HFF-Myc (cell line): ENCODE data around the gene CDKN1A.

Experiments
- DNase-seq: peaks from one replicate; pipeline ENCODE4 v3.0.0-alpha.2; 2011; ENCODE audit warnings: low read depth; ENCODE audit errors: extremely low read depth
- H3K4me3 ChIP-seq: replicated peaks from 2 replicates; pipeline ENCODE4 v1.5.1; 2011; ENCODE audit warnings: low read depth, mild to moderate bottlenecking, control low read depth, low read length
- TF ChIP-seq, protein P1 (sequence below): IDR thresholded peaks from 2 replicates; pipeline ENCODE4 v1.5.1; 2012; ENCODE audit warnings: mild to moderate bottlenecking, low read depth, low read length, control low read depth; ENCODE audit errors: missing control alignments

Gene CDKN1A

DNA sequence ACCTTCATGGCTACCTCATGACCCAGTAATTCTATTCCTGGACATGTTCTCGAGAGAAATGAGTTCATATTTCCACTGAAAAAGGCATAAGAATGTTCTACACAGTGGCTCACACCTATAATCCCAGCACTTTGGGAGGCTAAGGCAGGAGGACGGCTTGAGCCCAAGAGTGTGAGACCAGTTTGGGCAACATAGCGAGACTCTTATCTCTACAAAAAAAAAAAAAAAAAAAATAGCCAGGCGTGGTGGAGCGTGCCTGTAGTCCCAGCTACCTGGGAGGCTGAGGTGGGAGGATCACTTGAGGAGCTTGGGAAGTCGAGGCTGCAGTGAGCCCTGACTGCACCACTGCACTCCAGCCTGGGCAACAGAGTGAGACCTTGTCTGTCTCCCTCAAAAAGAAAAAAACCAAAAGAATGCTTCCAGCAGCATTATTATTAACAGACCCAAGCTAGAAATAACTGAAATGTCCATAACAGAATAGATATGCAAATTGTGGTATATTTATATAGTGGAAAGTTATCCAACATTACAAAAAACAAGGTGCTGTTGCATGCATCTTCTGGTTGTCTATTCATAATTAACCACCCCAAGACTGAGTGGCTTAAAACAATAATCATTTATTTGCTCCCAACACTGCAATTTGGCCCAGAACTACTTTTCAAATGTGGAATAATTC lies 9.7 kb downstream of the CDKN1A start:
- no peak for DNase-seq
- TF ChIP-seq, protein P1, sequence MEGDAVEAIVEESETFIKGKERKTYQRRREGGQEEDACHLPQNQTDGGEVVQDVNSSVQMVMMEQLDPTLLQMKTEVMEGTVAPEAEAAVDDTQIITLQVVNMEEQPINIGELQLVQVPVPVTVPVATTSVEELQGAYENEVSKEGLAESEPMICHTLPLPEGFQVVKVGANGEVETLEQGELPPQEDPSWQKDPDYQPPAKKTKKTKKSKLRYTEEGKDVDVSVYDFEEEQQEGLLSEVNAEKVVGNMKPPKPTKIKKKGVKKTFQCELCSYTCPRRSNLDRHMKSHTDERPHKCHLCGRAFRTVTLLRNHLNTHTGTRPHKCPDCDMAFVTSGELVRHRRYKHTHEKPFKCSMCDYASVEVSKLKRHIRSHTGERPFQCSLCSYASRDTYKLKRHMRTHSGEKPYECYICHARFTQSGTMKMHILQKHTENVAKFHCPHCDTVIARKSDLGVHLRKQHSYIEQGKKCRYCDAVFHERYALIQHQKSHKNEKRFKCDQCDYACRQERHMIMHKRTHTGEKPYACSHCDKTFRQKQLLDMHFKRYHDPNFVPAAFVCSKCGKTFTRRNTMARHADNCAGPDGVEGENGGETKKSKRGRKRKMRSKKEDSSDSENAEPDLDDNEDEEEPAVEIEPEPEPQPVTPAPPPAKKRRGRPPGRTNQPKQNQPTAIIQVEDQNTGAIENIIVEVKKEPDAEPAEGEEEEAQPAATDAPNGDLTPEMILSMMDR: no peak

DNA sequence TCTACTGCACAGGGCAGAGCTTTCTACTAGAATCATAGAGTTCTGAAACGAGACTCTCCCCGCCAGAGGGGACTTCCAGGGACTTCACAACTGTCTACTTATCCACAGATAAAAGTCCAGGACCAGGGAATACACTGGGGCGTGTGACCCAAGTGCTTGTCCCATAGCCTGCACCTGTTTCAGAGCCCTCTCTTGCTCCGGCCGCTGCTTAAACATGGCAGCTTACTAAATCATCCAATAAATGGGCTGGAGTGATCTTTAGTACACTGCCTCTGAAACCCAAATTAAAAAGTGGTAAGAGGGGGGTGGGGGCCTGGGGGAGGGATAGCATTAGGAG lies 10.2 kb downstream of the CDKN1A start:
- DNase-seq: no peak
- TF ChIP-seq, protein P1: no peak
- H3K4me3 ChIP-seq: no peak overlapping the region

More for the DNA sequence above, 9.7 kb downstream of the CDKN1A start:
- H3K4me3 ChIP-seq: no peak overlapping the region

DNA sequence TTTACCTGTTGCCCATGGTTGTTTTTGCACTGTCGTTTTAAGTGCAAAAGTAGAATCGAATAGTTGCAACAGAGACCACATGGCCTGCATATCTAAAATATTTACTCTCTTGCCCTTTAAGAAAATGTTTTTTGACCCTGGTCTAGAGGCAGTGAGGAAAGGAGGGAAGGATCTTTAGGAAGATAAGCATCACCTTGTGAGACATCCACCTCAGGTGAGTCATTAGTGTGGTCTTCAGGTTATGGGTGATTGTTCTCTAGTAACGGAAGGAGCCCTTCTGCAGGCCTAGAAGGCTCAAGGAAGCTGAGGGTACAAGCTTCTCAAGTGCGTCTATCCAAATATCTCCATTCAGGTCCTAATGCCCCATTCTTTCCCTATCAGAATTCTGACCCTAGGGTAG lies 12.5 kb downstream of the CDKN1A start:
- TF ChIP-seq, protein P1: no peak
- no peak overlapping the region for H3K4me3 ChIP-seq
- DNase-seq: no peak

DNA sequence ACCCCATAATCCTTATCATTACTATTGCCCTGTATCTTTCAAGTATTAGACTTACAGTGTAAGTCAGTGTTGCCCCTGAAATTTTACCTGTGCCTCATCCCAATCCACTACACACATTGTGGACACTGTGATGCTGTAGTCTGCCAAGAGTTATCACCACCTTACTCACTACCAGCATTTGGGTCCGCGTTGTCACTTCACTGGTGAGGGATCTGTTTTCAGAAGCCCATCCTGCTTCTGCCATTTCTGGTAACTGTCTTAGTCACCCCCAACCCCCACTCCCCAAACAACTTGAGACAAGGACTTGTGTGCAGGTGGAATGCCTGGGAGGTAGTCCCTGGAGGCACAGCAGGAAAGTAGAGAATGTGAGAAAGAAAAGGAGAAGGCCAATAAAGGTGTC lies 13.1 kb downstream of the CDKN1A start:
- TF ChIP-seq, protein P1: no peak
- H3K4me3 ChIP-seq: no peak overlapping the region
- no peak for DNase-seq

DNA sequence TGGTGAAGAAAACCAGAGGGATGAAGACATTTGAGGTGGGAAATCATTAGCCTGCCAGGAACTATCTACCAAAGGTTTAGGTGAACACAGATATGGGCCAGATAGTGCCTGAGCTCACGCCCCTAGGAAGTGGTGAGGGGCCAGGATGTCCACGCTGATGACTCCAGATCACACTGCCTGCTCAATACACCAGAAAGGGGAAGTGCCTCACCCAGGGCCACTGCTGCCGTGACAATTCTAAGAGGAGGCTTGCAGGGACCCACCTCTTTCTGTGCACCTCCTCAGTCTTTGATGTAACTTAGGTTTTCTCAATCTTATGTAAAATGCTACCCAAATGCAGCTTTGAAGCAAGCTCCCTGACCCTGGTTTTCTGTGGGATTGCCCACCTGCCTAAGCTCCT lies 13.7 kb downstream of the CDKN1A start:
- DNase-seq: no peak

DNA sequence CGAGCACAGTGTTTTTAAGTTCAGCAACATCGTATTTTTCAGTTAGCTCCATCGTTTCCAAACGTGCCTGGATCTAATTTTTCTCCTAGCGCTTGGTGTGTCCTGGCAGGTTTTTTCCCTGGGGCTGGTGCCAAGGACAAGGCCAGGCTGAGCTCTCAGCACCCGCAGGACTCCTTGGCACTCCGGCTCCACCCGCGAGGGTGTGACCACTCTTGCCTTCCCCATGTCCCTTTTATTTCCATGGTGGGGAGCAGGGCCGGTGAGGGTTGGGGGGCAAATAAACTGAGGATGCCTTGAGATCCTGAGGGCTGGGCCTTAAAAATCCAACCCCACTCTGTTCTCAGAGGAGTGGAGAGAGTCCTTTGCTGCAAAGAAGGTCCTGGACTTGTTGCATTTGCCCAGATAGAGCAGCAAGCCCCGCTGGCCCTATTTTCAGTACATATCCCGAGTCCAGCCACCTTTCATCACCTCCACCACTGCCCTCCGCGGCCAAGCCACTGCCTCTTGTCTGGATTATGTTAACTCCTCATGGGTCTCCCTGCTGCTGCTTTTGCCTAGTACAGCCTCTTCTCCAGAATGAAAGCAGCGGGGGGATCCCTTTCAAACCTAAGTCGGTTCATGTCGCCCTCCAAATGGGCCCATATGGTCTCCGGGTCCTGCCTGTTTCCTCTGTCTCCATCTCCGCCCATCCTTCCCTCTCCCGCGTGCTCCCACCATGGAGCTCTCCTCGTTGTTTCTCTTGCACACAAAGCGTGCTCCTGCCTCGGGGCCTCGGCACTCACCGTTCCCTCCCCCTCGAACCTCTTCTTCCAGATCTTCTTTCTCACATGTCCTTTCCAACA lies 14.6 kb downstream of the CDKN1A start:
- DNase-seq: no peak
- H3K4me3 ChIP-seq: no peak overlapping the region
- TF ChIP-seq, protein P1: no peak

More for the DNA sequence above, 13.7 kb downstream of the CDKN1A start:
- H3K4me3 ChIP-seq: no peak overlapping the region
- TF ChIP-seq, protein P1: no peak
